Thoracic aorta (tissue), 2 donors: ENCODE results near the gene ZNF57. TPM values are rescaled to one million over a fixed set of nuclear protein-coding genes. Genes with fewer than 3 reads are reported as not detected.
"Not testable (repeated sequence)": the region's sequence is repeated elsewhere in the genome, so short reads cannot be mapped to it uniquely, and the experiment has no call there.

Experiments
- ATAC-seq: fragments of 150-250 bp; one replicate; pipeline ENCODE4 v1.8.0; 2017; ENCODE audit warnings: low read depth; ENCODE audit not compliant: insufficient number of reproducible peaks, low FRiP score
- DNase-seq: peaks from one replicate; pipeline ENCODE4 v3.0.0-alpha.2; 2020; ENCODE audit warnings: low spot score
- H3K27ac ChIP-seq, 2 donors: fragments of 200-600 bp; sonication (generic); 1 replicate in 1 of 2; 2 replicates in 1 of 2; pipeline ENCODE4 v1.5.1; 2016; ENCODE audit warnings: mild to moderate bottlenecking in 2 of 2, moderate library complexity in 2 of 2
- H3K27me3 ChIP-seq: fragments of 200-600 bp; sonication (generic); replicated peaks from 2 replicates; pipeline ENCODE4 v1.6.0; 2016; ENCODE audit warnings: mild to moderate bottlenecking; ENCODE audit not compliant: insufficient read depth
- H3K36me3 ChIP-seq: fragments of 200-600 bp; sonication (generic); one replicate; pipeline ENCODE4 v1.5.1; 2016
- H3K4me1 ChIP-seq, 2 donors: fragments of 200-600 bp; sonication (generic); 1 replicate in 1 of 2; 2 replicates in 1 of 2; pipeline versions ENCODE4 v1.5.1 to v1.6.0; 2016; ENCODE audit warnings: low read depth in 2 of 2, mild to moderate bottlenecking in 1 of 2; ENCODE audit not compliant: control insufficient read depth in 1 of 2
- H3K4me3 ChIP-seq: fragments of 200-600 bp; sonication (generic); 2 replicates; pipeline ENCODE4 v1.5.1; 2016; ENCODE audit warnings: mild to moderate bottlenecking
- H3K9me3 ChIP-seq: fragments of 200-600 bp; sonication (generic); 2 replicates; pipeline ENCODE4 v1.5.1; 2016
- CTCF ChIP-seq: fragments of 200-600 bp; sonication (generic); IDR thresholded peaks from one replicate; pipeline ENCODE4 v1.5.1; 2019; ENCODE audit warnings: antibody characterized with exemption
- total RNA-seq, 2 donors: library from RNA; depleted of rRNA; stranded (reverse); fragments of >200 nt; gene quantifications; one replicate each; pipeline versions ENCODE4 v1.1.0 to v1.2.3, GENCODE V29; 2016

Gene ZNF57
- total RNA-seq, 2 donors from 2014 or later: 4.0 to 4.2 TPM

DNA sequence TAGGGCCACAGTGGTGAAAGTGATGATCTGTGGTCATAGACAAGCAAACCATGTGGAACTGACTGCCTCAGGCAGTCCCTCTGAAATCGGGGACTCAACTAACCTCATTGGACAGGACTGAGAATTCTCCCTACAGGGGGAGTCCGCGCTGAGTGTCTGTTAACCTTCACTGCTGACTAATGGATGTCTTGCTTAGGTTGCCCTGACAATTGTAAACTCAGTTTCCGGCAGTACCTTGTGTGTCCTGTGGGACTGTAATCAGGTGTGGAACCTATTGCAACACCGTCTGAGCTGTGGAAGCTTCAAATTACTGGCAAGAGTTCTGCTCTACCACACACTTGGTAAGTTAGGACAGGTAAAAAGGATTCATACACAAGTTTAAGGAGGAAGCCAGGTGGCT is 22.3 kb downstream of the ZNF57 start:
- Histone ChIP-seq H3K36me3 (peaks cover 6% of the 10 kb centered on the region), H3K27me3 (no peaks in the 10 kb centered on the region), H3K9me3 (no peaks in the 10 kb centered on the region), H3K4me1 (no peaks in the 10 kb centered on the region), H3K4me3 (no peak overlapping the region), H3K27ac (no peak overlapping the region)
- no peak for TF ChIP-seq CTCF
- DNase-seq (no peak), ATAC-seq (no peak)

DNA sequence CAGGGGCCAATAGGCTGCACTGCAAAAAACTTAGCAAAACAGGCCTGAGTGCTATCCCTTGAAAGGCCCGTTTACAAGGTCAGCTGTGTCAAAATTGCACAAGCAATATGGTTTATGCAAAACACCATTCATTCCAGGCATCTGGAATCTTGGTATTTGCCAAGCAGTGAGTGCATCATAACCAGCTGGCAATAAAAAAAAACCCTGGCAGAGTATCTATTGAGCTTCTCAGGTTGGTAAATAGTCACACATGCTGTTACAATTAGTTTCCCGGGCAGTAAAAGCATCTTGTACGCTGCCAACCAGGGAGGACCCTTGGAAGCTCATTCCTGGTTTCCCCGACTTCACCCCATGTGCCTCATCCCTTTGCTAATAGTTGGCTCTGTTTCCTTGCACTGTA is 22.8 kb downstream of the ZNF57 start:
- no peak overlapping the region for H3K4me3 ChIP-seq
- no peaks in the 10 kb centered on the region for H3K9me3 ChIP-seq
- DNase-seq (no peak), ATAC-seq (no peak)
- H3K36me3 ChIP-seq: peaks cover 6% of the 10 kb centered on the region
- TF ChIP-seq CTCF: no peak
- no peak overlapping the region for H3K27ac ChIP-seq
- no peaks in the 10 kb centered on the region for H3K4me1 ChIP-seq
- no peaks in the 10 kb centered on the region for H3K27me3 ChIP-seq

DNA sequence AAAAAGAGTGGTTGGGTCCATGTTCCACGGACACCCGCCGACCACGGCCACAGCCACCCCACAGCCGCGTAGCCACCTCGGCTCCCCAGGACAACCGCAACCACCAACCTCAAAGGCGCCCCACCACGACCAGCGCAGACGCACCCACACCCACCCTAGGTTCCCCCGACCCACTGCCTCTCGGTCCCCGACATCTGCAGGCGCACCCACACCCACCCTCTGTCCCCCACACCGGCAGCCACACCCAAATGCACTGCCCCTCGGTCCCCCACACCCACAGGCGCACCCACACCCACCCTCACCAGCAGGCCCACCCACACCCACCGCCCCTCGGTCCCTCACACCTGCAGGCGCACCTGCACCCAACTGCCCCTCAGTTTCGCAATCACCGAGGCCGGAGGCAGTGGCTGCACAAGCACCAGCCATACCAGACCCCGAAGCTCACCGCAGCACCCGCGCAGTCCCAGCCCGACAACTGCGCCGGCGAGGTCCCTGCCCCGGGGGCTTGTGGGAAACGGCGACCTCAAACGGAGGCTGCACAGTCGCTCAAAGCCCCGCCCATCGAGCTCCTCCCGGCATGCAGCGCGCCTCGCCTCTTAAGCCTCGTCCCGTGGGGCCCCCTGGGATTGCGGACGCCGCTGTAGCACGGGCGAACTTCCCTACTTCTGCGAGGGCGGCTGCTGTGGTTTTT is 25.8 kb downstream of the ZNF57 start:
- DNase-seq: no peak
- Histone ChIP-seq H3K9me3 (no peaks in the 10 kb centered on the region), H3K36me3 (no peaks in the 10 kb centered on the region), H3K27me3 (no peaks in the 10 kb centered on the region), H3K4me3 (no peak overlapping the region), H3K27ac (no peak overlapping the region), H3K4me1 (no peaks in the 10 kb centered on the region)
- no peak for ATAC-seq
- TF ChIP-seq CTCF: no peak

DNA sequence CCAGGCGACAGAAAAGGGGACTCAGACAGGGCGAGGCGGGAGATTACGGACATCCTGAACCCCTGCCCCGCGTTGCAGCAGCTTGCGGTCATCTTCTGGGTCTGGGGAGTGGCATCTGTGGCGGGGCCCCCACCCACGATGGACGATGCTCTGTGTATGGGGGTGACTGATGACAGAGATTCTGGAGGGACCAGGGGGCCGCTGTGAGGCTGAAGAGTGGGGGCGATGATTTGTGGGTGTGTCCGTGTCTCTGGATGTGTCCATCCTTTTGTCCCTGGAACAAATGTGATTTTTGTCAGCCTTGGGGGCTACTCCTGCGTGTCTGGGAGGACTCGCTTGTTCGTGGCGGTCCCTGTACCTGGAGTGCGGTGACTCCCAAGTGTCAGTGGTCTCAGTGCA is 26.3 kb downstream of the ZNF57 start:
- Histone ChIP-seq H3K4me3 (no peak overlapping the region), H3K27me3 (no peaks in the 10 kb centered on the region), H3K9me3 (no peaks in the 10 kb centered on the region), H3K4me1 (no peaks in the 10 kb centered on the region), H3K36me3 (no peaks in the 10 kb centered on the region), H3K27ac (no peak overlapping the region)
- ATAC-seq: no peak
- TF ChIP-seq CTCF: no peak
- DNase-seq: no peak

DNA sequence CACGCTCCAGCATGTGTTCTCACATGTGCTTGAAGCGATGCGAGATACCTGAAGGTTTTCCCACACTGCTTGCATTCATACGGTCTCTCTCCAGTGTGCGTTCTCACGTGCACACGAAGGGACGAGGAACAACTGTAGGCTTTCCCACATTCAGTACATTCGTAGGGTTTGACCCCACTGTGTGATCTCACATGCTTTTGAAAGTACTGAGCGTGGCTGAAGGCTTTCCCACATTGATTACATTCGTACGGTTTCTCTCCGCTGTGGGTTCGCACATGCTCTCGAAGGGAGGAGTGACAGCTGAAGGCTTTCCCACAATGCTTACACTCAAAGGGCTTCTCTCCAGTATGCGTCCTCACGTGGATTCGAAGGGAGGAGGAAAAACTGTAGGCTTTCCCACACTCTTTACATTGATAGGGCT is 32.8 kb downstream of the ZNF57 start:
- peaks cover 23% of the 10 kb centered on the region for H3K9me3 ChIP-seq
- H3K27ac ChIP-seq: no peak overlapping the region
- ATAC-seq (no peak), DNase-seq (no peak)
- no peak overlapping the region for H3K4me3 ChIP-seq
- no peak for TF ChIP-seq CTCF
- peaks cover 22% of the 10 kb centered on the region for H3K36me3 ChIP-seq
- no peaks in the 10 kb centered on the region for H3K4me1 ChIP-seq
- H3K27me3 ChIP-seq: no peaks in the 10 kb centered on the region

- H3K4me3 ChIP-seq, H3K4me1 ChIP-seq, H3K27me3 ChIP-seq, H3K27ac ChIP-seq, ATAC-seq, DNase-seq: not testable (repeated sequence)
- Histone ChIP-seq H3K36me3 (peaks cover 29% of the 10 kb centered on the region), H3K9me3 (peaks cover 23% of the 10 kb centered on the region)
Observed at GRCh38 chr19:2935863-2936262, 35.1 kb downstream of the ZNF57 start.
